Liver (tissue), 3 donors: ENCODE data around the gene PPP2R2C.

Experiments
- FOXA1 ChIP-seq: IDR thresholded peaks from 2 replicates; pipeline ENCODE4 v1.6.1; 2016; ENCODE audit warnings: antibody characterized with exemption
- FOXA2 ChIP-seq: IDR thresholded peaks from 2 replicates; pipeline ENCODE4 v1.6.1; 2016; ENCODE audit warnings: antibody characterized with exemption
- HNF4A ChIP-seq, 2 donors: conservative IDR thresholded peaks; 2 replicates each; pipeline ENCODE4 v1.6.1; 2016; ENCODE audit warnings: antibody characterized with exemption in 2 of 2, mild to moderate bottlenecking in 2 of 2
- HNF4G ChIP-seq: IDR thresholded peaks from 2 replicates; pipeline ENCODE4 v1.6.1; 2016; ENCODE audit warnings: antibody characterized with exemption
- JUND ChIP-seq, 2 donors: IDR thresholded peaks; 2 replicates each; pipeline ENCODE4 v1.6.1; 2016; ENCODE audit warnings: antibody characterized with exemption in 2 of 2
- NR2F2 ChIP-seq: IDR thresholded peaks from 2 replicates; pipeline ENCODE4 v1.6.1; 2016; ENCODE audit warnings: antibody characterized with exemption
- RAD21 ChIP-seq, 2 donors: IDR thresholded peaks; 2 replicates each; pipeline ENCODE4 v1.6.1; 2016; ENCODE audit warnings: antibody characterized with exemption in 2 of 2, mild to moderate bottlenecking in 2 of 2
- SP1 ChIP-seq: IDR thresholded peaks from 2 replicates; pipeline ENCODE4 v1.6.1; 2018; ENCODE audit warnings: antibody characterized with exemption, mild to moderate bottlenecking
- TAF1 ChIP-seq: conservative IDR thresholded peaks from 2 replicates; pipeline ENCODE4 v1.6.1; 2016; ENCODE audit warnings: antibody characterized with exemption, mild to moderate bottlenecking
- YY1 ChIP-seq: IDR thresholded peaks from 2 replicates; pipeline ENCODE4 v1.6.1; 2016; ENCODE audit warnings: antibody characterized with exemption, mild to moderate bottlenecking
- ZBTB33 ChIP-seq: IDR thresholded peaks from 2 replicates; pipeline ENCODE4 v1.6.1; 2016; ENCODE audit warnings: antibody characterized with exemption
- TF ChIP-seq, protein P1 (sequence below): IDR thresholded peaks from 2 replicates; pipeline ENCODE4 v1.6.1; 2016; ENCODE audit warnings: antibody characterized with exemption, mild to moderate bottlenecking
- TF ChIP-seq, protein P2 (sequence below): fragments of 150-350 bp; IDR thresholded peaks from 2 replicates; pipeline ENCODE4 v1.5.1; 2017; ENCODE audit warnings: improper control_type of control experiment, low read depth, low read length; ENCODE audit not compliant: missing input control
- TF ChIP-seq, protein P3 (sequence below): IDR thresholded peaks from 2 replicates; pipeline ENCODE4 v1.6.1; 2016; ENCODE audit warnings: antibody characterized with exemption
- donor health status: healthy.
- donor health status: healthy.

- TF ChIP-seq RAD21 (IDR thresholded peaks at IDR 0.05), result no peak
- TF ChIP-seq FOXA2, result no peak
- TF ChIP-seq, protein P1, sequence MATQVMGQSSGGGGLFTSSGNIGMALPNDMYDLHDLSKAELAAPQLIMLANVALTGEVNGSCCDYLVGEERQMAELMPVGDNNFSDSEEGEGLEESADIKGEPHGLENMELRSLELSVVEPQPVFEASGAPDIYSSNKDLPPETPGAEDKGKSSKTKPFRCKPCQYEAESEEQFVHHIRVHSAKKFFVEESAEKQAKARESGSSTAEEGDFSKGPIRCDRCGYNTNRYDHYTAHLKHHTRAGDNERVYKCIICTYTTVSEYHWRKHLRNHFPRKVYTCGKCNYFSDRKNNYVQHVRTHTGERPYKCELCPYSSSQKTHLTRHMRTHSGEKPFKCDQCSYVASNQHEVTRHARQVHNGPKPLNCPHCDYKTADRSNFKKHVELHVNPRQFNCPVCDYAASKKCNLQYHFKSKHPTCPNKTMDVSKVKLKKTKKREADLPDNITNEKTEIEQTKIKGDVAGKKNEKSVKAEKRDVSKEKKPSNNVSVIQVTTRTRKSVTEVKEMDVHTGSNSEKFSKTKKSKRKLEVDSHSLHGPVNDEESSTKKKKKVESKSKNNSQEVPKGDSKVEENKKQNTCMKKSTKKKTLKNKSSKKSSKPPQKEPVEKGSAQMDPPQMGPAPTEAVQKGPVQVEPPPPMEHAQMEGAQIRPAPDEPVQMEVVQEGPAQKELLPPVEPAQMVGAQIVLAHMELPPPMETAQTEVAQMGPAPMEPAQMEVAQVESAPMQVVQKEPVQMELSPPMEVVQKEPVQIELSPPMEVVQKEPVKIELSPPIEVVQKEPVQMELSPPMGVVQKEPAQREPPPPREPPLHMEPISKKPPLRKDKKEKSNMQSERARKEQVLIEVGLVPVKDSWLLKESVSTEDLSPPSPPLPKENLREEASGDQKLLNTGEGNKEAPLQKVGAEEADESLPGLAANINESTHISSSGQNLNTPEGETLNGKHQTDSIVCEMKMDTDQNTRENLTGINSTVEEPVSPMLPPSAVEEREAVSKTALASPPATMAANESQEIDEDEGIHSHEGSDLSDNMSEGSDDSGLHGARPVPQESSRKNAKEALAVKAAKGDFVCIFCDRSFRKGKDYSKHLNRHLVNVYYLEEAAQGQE, result no peak
- TF ChIP-seq, protein P2, sequence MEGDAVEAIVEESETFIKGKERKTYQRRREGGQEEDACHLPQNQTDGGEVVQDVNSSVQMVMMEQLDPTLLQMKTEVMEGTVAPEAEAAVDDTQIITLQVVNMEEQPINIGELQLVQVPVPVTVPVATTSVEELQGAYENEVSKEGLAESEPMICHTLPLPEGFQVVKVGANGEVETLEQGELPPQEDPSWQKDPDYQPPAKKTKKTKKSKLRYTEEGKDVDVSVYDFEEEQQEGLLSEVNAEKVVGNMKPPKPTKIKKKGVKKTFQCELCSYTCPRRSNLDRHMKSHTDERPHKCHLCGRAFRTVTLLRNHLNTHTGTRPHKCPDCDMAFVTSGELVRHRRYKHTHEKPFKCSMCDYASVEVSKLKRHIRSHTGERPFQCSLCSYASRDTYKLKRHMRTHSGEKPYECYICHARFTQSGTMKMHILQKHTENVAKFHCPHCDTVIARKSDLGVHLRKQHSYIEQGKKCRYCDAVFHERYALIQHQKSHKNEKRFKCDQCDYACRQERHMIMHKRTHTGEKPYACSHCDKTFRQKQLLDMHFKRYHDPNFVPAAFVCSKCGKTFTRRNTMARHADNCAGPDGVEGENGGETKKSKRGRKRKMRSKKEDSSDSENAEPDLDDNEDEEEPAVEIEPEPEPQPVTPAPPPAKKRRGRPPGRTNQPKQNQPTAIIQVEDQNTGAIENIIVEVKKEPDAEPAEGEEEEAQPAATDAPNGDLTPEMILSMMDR, result no peak
- no peak for TF ChIP-seq HNF4G
- no peak for TF ChIP-seq JUND (IDR thresholded peaks at IDR 0.05)
- no peak for TF ChIP-seq FOXA1
- TF ChIP-seq ZBTB33, result no peak
- no peak for TF ChIP-seq HNF4A (conservative IDR thresholded peaks at IDR 0.05)
- TF ChIP-seq, protein P3, sequence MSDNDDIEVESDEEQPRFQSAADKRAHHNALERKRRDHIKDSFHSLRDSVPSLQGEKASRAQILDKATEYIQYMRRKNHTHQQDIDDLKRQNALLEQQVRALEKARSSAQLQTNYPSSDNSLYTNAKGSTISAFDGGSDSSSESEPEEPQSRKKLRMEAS, result no peak
- no peak for TF ChIP-seq YY1
- no peak for TF ChIP-seq SP1
- no peak for TF ChIP-seq TAF1
- TF ChIP-seq NR2F2, result no peak
Measured at GRCh38 chr4:6341696-6342095, 130.7 kb downstream of the PPP2R2C start.
